HG02981 (cell line): ENCODE measurements around the gene NUDT15.

Source experiments
- ATAC-seq: cut with Tn5 transposase; IDR thresholded peaks from one replicate; pipeline ENCODE4 v1.9.1; 2021; ENCODE audit warnings: mild to moderate bottlenecking, moderate library complexity; ENCODE audit not compliant: unreplicated experiment

NUDT15 gene

GRCh38 chr13:48096670-48097069, 59.1 kb downstream of the NUDT15 start:
- ATAC-seq = no peak
